ENCODE results near the gene MIPOL1. TPM values are rescaled to one million over a fixed set of nuclear protein-coding genes. Genes with fewer than 3 reads are reported as not detected.

The MIPOL1 gene
- total and polyA plus RNA-seq, 9 of the 15 experiments (the other 6 are each of a cell fraction or from before 2014, with no cell fraction given): 6.7 to 21.9 (median 12.4) TPM

GRCh38 chr14:37482428-37482827 lies 284.7 kb downstream of the MIPOL1 start (continued):
- TF ChIP-seq SMARCC2 (IDR thresholded peaks at IDR 0.05; ENCODE audit: low read depth) (no peak), ZNF175 (CRISPR knock-in tag; IDR thresholded peaks at IDR 0.05; ENCODE audit: low read depth) (no peak), STAT6 (CRISPR knock-in tag; IDR thresholded peaks at IDR 0.05) (no peak), ZBTB9 (CRISPR knock-in tag; IDR thresholded peaks at IDR 0.05) (no peak), ZBTB1 (CRISPR knock-in tag; IDR thresholded peaks at IDR 0.05; ENCODE audit: borderline replicate concordance, low read depth) (no peak), ZNF445 (CRISPR knock-in tag; IDR thresholded peaks at IDR 0.05; ENCODE audit: low read depth) (no peak), MAFG (tag; conservative IDR thresholded peaks at IDR 0.05) (no peak)

GRCh38 chr14:37483672-37484071 lies 285.9 kb downstream of the MIPOL1 start:
- 34% methylated on average over 3 of the region's 4 CpGs for WGBS (ENCODE audit: insufficient coverage, low coverage, missing lambda C conversion rate)
- no peak overlapping the region for H3K4me3 ChIP-seq
- H3K27me3 ChIP-seq (ENCODE audit: control insufficient read depth in 2 of 2, insufficient read depth in 2 of 2, low read length in 2 of 2): no peaks in the 10 kb centered on the region
- in situ Hi-C loops (cut with MboI) (no loop called here), intact Hi-C loops (cut with micrococcal nuclease) (no loop called here)
- no peak for ATAC-seq
- TF ChIP-seq CEBPB (tag; IDR thresholded peaks at IDR 0.05): peak; percentile 25; the same call in 1 of the 2 replicates
- TF ChIP-seq CTBP1 (IDR thresholded peaks at IDR 0.05; ENCODE audit: borderline replicate concordance): no peak
- ChIA-PET CTCF (ENCODE audit: low intra/inter-chr PET ratio) (no interaction called here), POLR2A (no interaction called here)
- no peaks in the 10 kb centered on the region for H3K36me3 ChIP-seq (ENCODE audit: control insufficient read depth, insufficient read depth, low read length)
- no peak for DNase-seq (ENCODE audit: extremely low read depth in 1 of 4, low spot score in 3 of 4)
- no peak for FAIRE-seq
- no TSS peak for BruUV-seq (replicated peaks)
- H4K20me1 ChIP-seq (replicated peaks; ENCODE audit: control insufficient read depth, insufficient read depth, low read length): no peaks in the 10 kb centered on the region
- H3K4me1 ChIP-seq (replicated peaks in 1 of 2; ENCODE audit: control insufficient read depth in 2 of 2, insufficient read depth in 2 of 2, low read length in 2 of 2): no peaks in the 10 kb centered on the region
- H3K9me3 ChIP-seq (replicated peaks; ENCODE audit: control insufficient read depth, insufficient read depth, low read depth, low read length): no peaks in the 10 kb centered on the region
- no peak overlapping the region for H3K9ac ChIP-seq (ENCODE audit: insufficient read depth in 1 of 2, low read depth in 2 of 2, low read length in 2 of 2)
- no peak overlapping the region for H3K27ac ChIP-seq (ENCODE audit: extremely low read depth, low read depth, low read length)
- no peak overlapping the region for H3K4me2 ChIP-seq (ENCODE audit: insufficient read depth, low read length)
- no peak overlapping the region for H2AFZ ChIP-seq (ENCODE audit: low read depth, low read length)
- no peaks in the 10 kb centered on the region for H3K79me2 ChIP-seq (ENCODE audit: control insufficient read depth, insufficient read depth, low read length)
- H3K9me1 ChIP-seq (ENCODE audit: control insufficient read depth, insufficient read depth, low read length): no peaks in the 10 kb centered on the region

Data from K562 (cell line).